Coronary artery (tissue), 2 donors: ENCODE measurements around the gene RGS9.

Experiments used
- DNase-seq: peaks from one replicate; pipeline ENCODE4 v3.0.0-alpha.2; 2017; ENCODE audit warnings: low spot score
- H3K27ac ChIP-seq, 2 donors: fragments of 200-600 bp; sonication (generic); one replicate each; pipeline ENCODE4 v1.5.1; 2016 to 2019
- H3K4me3 ChIP-seq: fragments of 200-600 bp; sonication (generic); 2 replicates; pipeline ENCODE4 v1.5.1; 2016; ENCODE audit warnings: mild to moderate bottlenecking, moderate library complexity
- TF ChIP-seq, protein P1 (sequence below): fragments of 200-600 bp; sonication (generic); IDR thresholded peaks from one replicate; pipeline ENCODE4 v1.5.1; 2019; ENCODE audit warnings: antibody characterized with exemption

RGS9 gene

DNA sequence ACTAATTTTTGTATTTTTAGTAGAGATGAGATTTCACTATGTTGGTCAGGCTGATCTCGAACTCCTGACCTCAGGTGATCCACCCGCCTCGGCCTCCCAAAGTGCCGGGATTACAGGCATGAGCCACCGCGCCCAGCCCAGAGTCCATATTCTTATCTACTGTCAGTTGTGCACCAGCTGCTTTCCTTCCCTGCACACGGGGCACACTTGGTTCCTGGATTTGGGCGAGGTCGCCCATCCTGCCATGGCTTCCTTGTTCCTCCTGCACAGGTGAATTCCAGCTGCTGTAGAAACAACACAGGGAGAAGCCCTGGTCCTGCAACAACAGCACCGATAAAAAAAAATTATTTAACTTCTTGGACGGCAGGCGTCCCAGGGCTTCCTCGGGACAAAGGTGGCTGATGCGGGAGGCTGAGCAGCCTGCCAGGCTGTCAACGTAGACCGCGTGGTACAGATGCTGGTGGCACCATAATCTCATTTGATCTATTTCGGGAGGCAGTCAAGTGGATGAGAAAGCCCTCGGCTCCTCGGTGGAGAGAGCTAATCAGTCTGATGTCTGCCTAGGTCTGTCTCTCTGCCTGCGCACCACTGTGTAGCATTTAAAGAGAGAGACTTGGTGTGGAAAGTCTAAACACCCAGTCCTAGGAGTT lies 19.1 kb downstream of the RGS9 start:
- Histone ChIP-seq H3K27ac (no peak overlapping the region), H3K4me3 (no peak overlapping the region)
- no peak for DNase-seq
- TF ChIP-seq, protein P1, sequence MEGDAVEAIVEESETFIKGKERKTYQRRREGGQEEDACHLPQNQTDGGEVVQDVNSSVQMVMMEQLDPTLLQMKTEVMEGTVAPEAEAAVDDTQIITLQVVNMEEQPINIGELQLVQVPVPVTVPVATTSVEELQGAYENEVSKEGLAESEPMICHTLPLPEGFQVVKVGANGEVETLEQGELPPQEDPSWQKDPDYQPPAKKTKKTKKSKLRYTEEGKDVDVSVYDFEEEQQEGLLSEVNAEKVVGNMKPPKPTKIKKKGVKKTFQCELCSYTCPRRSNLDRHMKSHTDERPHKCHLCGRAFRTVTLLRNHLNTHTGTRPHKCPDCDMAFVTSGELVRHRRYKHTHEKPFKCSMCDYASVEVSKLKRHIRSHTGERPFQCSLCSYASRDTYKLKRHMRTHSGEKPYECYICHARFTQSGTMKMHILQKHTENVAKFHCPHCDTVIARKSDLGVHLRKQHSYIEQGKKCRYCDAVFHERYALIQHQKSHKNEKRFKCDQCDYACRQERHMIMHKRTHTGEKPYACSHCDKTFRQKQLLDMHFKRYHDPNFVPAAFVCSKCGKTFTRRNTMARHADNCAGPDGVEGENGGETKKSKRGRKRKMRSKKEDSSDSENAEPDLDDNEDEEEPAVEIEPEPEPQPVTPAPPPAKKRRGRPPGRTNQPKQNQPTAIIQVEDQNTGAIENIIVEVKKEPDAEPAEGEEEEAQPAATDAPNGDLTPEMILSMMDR: no peak

DNA sequence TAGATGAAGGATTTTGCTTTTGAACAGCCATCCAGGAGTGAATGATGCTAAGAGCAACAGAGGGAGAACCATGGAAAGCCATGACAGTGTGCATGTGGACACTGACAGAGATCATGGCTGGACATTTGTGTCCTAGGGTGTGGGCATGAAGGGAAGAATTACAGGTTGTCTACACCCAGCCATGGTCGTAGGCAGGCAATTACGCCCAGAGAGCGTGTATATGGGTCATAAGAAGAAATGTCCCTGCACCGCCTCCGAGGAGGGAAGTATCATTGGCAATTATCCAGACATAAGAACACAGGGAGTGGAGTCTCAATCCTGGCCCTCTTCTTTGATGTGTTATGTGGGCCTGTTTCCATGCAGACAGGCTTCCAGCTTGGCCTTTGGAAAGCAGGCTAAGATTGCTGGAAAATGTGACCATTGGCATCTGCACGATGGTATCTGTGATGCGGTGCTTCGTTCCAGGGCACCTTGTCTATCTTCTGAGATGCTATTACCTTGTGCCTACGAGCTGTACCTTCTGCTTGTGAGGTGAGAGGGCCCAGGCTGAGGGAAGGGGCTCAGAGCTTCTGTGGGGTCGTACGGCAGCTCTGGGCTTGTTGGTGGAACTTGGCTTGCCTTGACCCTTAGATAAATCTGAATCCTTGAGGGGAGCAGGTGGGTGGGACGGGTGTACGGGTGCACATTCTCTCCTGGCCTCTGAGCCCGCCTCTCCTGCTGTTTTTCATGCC lies 19.8 kb downstream of the RGS9 start:
- no peak for DNase-seq
- no peak overlapping the region for H3K4me3 ChIP-seq
- TF ChIP-seq, protein P1: no peak
- H3K27ac ChIP-seq: no peak overlapping the region

DNA sequence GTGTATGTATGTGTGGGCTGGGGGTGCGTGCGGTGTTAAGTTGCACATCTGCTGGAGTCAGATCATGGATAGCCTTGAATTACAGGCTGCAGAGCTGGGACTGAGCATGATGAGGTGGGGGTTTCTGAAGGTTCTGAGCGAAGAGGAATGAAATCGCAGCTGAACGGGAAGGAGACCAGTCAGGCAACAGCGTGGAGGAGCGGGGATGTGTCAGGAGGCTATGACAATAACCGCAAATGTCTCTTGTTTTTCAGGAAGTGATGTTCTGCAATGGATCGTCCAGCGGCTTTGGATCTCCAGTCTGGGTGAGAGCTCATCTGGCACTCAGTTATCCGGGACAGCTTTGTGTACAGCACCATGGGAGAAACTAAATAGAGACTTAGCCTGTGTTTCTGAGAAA lies 20.9 kb downstream of the RGS9 start:
- Histone ChIP-seq H3K4me3 (no peak overlapping the region), H3K27ac (no peak overlapping the region)
- TF ChIP-seq, protein P1: no peak
- DNase-seq: no peak

DNA sequence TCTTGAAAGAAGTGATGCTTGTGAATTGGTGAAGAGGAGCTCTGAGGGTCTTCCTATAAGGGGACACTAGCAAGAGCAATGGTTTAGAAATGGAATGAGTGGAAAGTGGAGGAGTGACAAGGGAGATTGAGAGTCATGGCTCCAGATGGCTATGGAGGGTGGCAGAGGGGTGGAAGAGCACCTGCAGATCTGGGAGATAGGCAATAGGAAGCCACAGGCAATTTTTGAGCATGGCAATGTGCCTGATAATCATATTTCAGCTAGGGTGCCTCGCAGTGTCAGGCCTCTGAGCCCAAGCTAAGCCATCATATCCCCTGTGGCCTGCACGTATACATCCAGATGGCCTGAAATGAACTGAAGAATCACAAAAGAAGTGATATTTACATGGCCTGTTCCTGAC lies 21.5 kb downstream of the RGS9 start:
- no peak for DNase-seq
- Histone ChIP-seq H3K4me3 (no peak overlapping the region), H3K27ac (no peak overlapping the region)
- TF ChIP-seq, protein P1: no peak

DNA sequence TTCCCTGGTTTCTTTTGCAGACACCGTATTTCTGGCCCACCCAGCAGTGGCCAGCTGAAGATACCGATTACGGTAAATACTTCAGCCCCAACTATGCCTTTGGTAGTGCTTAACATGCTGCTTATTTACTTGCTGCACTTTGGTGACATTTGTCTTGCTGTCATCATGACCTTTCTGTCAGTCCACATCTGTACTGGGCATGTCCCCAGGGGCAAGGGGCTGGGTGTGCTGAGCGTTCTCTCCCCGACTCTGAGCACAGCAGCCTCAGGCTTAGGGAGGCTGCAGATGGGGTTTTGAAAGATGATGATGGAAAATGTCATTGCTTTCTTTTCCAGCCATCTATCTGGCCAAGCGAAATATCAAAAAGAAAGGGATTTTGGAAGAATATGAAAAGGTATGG lies 23.3 kb downstream of the RGS9 start:
- H3K4me3 ChIP-seq: no peak overlapping the region
- H3K27ac ChIP-seq: no peak overlapping the region
- TF ChIP-seq, protein P1: no peak
- no peak for DNase-seq

DNA sequence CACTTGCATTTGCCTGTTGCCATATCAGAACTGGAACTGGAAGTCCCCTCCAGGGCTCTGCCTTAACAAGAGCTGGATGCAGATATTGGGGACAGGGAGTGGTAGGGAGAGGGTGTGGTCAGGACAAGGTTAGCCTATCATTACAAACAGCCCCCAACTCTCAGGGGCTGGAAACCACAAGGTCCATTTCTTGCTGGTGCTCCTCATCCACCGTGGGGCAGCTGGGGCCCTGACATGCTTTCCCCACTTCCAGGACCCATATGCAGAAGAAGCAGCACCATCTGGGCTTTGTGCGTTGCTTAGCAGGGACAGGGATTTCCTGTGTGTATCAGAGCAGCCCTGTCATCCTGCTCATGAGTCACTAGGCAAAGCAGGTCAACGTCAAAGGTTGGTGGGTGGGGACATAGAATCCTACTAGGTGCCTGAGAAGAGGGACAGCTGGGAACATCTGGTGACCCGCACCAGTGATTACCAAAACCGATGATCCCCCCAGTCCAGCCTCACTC lies 26.9 kb downstream of the RGS9 start:
- no peak overlapping the region for H3K27ac ChIP-seq
- TF ChIP-seq, protein P1: no peak
- H3K4me3 ChIP-seq: no peak overlapping the region
- DNase-seq: no peak

DNA sequence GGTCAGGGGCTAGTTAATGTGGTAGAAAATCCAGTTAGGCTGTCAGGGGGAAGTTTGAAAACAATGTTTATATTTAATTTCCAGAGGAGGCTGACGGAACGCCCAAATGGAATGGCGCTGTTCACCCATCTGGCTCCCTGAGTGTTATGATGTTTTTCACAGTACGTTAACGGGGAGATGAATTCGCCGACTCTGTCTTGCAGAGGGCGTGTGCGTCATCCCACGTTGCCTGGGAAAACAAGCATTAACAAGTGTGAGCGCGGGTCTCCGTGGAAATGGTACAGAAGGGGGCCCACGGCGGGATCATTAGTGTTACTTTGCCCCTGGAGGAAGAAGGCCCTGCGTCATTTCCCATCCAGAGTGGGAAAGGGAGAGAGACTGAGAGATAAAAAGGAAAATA lies 29.6 kb downstream of the RGS9 start:
- Histone ChIP-seq H3K27ac (no peak overlapping the region), H3K4me3 (no peak overlapping the region)
- no peak for DNase-seq
- TF ChIP-seq, protein P1: no peak
